Fibroblast of mammary gland (primary cell): ENCODE results near the gene LRRC8E.
"Not testable (repeated sequence)": the region's sequence is repeated elsewhere in the genome, so short reads cannot be mapped to it uniquely, and the experiment has no call there.

ENCODE experiments used
- DNase-seq: peaks from one replicate; pipeline ENCODE4 v3.0.0-alpha.2; 2010; ENCODE audit warnings: low read depth
- H3K4me3 ChIP-seq: 2 replicates; pipeline ENCODE4 v1.5.1; 2011; ENCODE audit warnings: low read depth, mild to moderate bottlenecking, low read length, moderate library complexity; ENCODE audit not compliant: control insufficient read depth
- CTCF ChIP-seq: conservative IDR thresholded peaks from 2 replicates; pipeline ENCODE4 v1.5.1; 2011; ENCODE audit warnings: low read depth, low read length, inconsistent platforms; ENCODE audit not compliant: control insufficient read depth, insufficient read depth

LRRC8E gene

GRCh38 chr19:7855426-7856108, 32.7 kb upstream of the LRRC8E start:
- no peak for TF ChIP-seq CTCF
- no peak overlapping the region for H3K4me3 ChIP-seq
- DNase-seq = no peak

DNA sequence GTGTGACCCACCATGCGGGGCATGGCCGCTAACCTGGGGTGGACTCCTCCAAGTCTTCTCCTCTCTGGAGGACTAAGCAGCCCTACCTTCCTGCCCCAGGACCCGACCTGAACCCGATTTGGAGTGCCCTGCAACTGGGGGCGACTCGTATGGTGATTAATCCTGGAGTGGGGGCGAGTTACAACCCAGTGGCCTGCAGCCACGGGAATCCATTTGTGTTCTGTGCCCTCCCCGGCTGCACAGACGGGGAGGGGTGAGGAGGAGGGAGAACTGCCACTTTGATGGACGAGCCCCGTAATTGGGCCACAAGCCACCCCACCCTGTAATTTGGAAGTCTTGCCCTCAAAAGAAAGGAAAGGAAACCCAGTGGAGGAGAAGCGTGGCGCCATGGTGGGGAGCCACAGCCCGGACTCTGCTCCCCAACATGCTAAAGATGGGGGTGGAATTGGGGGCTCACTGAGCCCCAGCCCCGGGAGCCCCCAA, 32.2 kb upstream of the LRRC8E start:
- no peak for DNase-seq
- TF ChIP-seq CTCF = no peak
- no peak overlapping the region for H3K4me3 ChIP-seq

DNA sequence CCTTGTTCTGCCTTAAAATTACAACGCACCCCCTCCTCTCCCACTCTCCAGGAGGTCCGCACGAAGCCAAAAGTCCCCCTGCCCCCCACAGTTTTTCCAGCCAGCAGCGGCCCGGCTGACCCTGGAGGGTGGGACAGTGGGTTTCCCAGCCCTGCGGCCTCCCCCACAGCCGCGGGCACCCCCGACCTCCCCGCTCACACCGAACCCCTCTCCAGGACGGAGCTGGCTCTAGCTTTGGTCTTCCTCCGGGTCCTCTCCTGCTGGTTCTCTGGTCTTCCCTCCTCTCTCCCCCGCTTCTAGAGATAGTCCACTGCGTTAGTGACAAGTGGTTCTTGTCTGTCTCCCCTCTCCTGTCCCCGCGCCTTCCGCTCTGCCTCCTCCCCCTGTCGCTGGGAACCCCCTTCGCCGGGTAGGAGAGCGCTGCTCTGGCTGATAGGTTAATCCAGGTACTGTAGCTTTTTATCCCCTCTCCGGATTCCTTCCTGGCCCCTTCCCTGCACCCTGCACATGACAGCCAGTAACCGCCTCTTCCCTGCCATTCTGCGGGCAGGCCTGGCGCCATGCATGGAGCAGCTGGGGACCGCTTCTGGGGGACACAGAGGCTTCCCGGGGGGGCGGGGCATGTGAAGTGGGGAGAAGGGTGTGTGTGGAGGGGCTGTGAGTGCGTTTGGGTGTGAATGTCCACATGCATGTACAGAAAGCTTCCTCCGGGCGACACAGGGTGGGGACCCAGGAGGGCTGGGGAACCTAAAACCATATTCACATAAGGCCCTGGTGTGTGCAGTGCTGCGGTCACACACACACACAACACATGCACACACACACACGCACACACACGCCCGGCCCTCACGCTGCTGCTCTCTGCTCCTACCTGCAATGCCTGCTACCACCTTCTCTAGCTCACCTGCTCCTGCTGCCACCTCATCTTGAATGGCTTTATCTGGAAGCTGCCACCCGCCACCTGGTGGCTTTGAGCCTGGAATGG, 31.3 kb upstream of the LRRC8E start:
- no peak overlapping the region for H3K4me3 ChIP-seq
- no peak for TF ChIP-seq CTCF
- DNase-seq = no peak

GRCh38 chr19:7857727-7858108, 30.6 kb upstream of the LRRC8E start:
- no peak overlapping the region for H3K4me3 ChIP-seq
- DNase-seq = no peak
- no peak for TF ChIP-seq CTCF

DNA sequence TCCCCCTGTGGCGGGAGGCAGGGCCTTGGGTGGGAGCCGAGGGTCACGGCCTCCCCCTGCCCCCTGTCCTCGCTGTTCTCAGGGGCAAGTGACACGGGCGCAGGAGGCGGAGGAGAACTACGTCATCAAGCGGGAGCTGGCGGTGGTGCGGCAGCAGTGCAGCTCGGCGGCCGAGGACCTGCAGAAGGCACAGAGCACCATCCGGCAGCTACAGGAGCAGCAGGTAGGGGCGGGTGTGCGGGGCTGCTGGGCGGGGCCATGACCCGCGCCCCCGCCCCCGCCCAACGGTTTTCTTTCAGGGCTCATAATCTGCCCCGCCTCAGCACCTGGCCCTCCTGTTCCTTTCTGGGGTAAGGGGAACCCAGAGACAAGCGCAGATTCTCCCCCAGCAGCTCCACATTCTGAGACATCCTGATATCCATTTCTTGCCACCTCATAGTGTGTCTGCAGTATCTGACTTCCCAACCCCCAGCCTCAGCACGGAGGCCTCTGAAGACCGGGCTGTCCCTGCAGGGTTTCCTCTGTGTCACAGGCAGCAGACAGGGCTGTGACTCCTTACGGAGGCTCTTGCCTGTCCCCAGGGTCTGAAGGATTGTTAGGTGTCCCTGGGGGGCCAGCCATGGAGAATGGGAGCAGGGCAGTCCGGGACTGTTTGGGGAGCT, 30.1 kb upstream of the LRRC8E start:
- no peak for DNase-seq
- no peak for TF ChIP-seq CTCF
- no peak overlapping the region for H3K4me3 ChIP-seq

DNA sequence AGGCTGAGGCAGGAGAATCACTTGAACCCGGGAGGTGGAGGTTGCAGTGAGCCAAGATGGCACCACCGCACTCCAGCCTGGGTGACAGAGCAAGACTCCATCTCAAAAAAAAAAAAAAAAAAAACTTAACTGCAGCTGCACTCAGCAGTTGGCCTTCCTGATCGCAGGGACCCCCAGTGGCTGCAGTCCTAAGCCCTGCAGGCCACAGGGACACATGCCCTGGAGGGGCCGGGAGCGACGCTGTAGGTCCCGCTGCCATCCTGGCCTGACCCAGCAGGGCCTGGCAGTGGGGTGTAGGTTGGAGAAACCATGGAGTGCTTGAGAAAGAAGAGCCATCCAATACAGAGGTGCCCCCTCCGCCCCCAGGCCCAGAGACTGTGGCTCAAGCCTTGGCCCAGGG, 29.2 kb upstream of the LRRC8E start:
- not testable (repeated sequence) for DNase-seq, H3K4me3 ChIP-seq
